NB4 (cell line): ENCODE measurements around the gene ALKBH8.

ENCODE experiments used
- CTCF ChIP-seq: IDR thresholded peaks from one replicate; pipeline ENCODE4 v1.5.1; 2012; ENCODE audit warnings: low read depth, low read length
- MAX ChIP-seq: IDR thresholded peaks from 2 replicates; pipeline ENCODE4 v1.6.1; 2011; ENCODE audit warnings: low read depth, low read length
- MYC ChIP-seq: IDR thresholded peaks from 2 replicates; pipeline ENCODE4 v1.6.1; 2011; ENCODE audit warnings: low read depth, low read length
- POLR2A ChIP-seq: IDR thresholded peaks from 2 replicates; pipeline ENCODE4 v1.6.1; 2011; ENCODE audit warnings: mild to moderate bottlenecking; ENCODE audit not compliant: insufficient read length; ENCODE audit errors: extremely low read depth

- no peak for TF ChIP-seq POLR2A
- TF ChIP-seq CTCF = no peak
- no peak for TF ChIP-seq MYC
- TF ChIP-seq MAX = no peak
Observed at GRCh38 chr11:107482234-107482633, 83.3 kb downstream of the ALKBH8 start.
